Measurements from ENCODE around the gene HSDL2.
"Not testable (repeated sequence)": the region's sequence is repeated elsewhere in the genome, so short reads cannot be mapped to it uniquely, and the experiment has no call there.

The HSDL2 gene

GRCh38 chr9:112366591-112366990, 13.3 kb upstream of the HSDL2 start:
- no peak for DNase-seq (ENCODE audit: low read depth in 2 of 2)

GRCh38 chr9:112367465-112367864, 12.4 kb upstream of the HSDL2 start:
- no peak for DNase-seq (ENCODE audit: low read depth in 2 of 2)

- no peak for DNase-seq (ENCODE audit: low read depth in 2 of 2)
Observed at GRCh38 chr9:112369817-112370216, 10.1 kb upstream of the HSDL2 start.

- no peak for DNase-seq (ENCODE audit: low read depth in 2 of 2)
Observed at GRCh38 chr9:112371060-112371459, 8.8 kb upstream of the HSDL2 start.

GRCh38 chr9:112373666-112374065, 6.2 kb upstream of the HSDL2 start:
- not testable (repeated sequence) for DNase-seq (ENCODE audit: low read depth in 2 of 2)

GRCh38 chr9:112374232-112374631, 5.7 kb upstream of the HSDL2 start:
- not testable (repeated sequence) for DNase-seq (ENCODE audit: low read depth in 2 of 2)

- DNase-seq (ENCODE audit: low read depth in 2 of 2) = no peak
Observed at GRCh38 chr9:112375361-112375760, 4.5 kb upstream of the HSDL2 start.

- no peak for DNase-seq (ENCODE audit: low read depth in 2 of 2)
Observed at GRCh38 chr9:112377087-112377486, 2.8 kb upstream of the HSDL2 start.

GRCh38 chr9:112377684-112378327, 2.1 kb upstream of the HSDL2 start:
- DNase-seq (ENCODE audit: low read depth in 2 of 2) = no peak

- DNase-seq (ENCODE audit: low read depth in 2 of 2) = no peak
Observed at GRCh38 chr9:112378328-112379176, 1.4 kb upstream of the HSDL2 start.

GRCh38 chr9:112379177-112380101, 469 bp upstream of the HSDL2 start:
- DNase-seq (ENCODE audit: low read depth in 2 of 2) = peak; percentile 92 to 95

- no peak for DNase-seq (ENCODE audit: low read depth in 2 of 2)
Observed at GRCh38 chr9:112380825-112381221, 915 bp downstream of the HSDL2 start.

GRCh38 chr9:112382066-112382465, 2.2 kb downstream of the HSDL2 start:
- no peak for DNase-seq (ENCODE audit: low read depth in 2 of 2)

GRCh38 chr9:112382501-112383364, 2.8 kb downstream of the HSDL2 start:
- DNase-seq (ENCODE audit: low read depth in 2 of 2) = no peak

- no peak for DNase-seq (ENCODE audit: low read depth in 2 of 2)
Observed at GRCh38 chr9:112384219-112384618, 4.3 kb downstream of the HSDL2 start.

GRCh38 chr9:112384690-112385089, 4.8 kb downstream of the HSDL2 start:
- no peak for DNase-seq (ENCODE audit: low read depth in 2 of 2)

GRCh38 chr9:112387115-112387514, 7.2 kb downstream of the HSDL2 start:
- no peak for DNase-seq (ENCODE audit: low read depth in 2 of 2)

- DNase-seq (ENCODE audit: low read depth in 2 of 2) = not testable (repeated sequence)
Observed at GRCh38 chr9:112389897-112390296, 10.0 kb downstream of the HSDL2 start.

GRCh38 chr9:112391936-112392560, 12.1 kb downstream of the HSDL2 start:
- DNase-seq (ENCODE audit: low read depth in 2 of 2) = not testable (repeated sequence)

- DNase-seq (ENCODE audit: low read depth in 2 of 2) = not testable (repeated sequence)
Observed at GRCh38 chr9:112393146-112393545, 13.2 kb downstream of the HSDL2 start.

- no peak for DNase-seq (ENCODE audit: low read depth in 2 of 2)
Observed at GRCh38 chr9:112396416-112396815, 16.5 kb downstream of the HSDL2 start.
